Mesenchymal stem cell (in vitro differentiated cells and primary cell): Measurements from ENCODE around the gene TTC33.

Experiments
- DNase-seq: peaks from one replicate; pipeline ENCODE4 v3.0.0-alpha.2; 2013
- H2AFZ ChIP-seq: one replicate; pipeline ENCODE4 v1.6.1; 2013; ENCODE audit warnings: low read depth, mild to moderate bottlenecking, control low read depth, inconsistent platforms, low read length, moderate library complexity
- H2AK5ac ChIP-seq: 2 replicates; pipeline ENCODE4 v1.6.1; 2013; ENCODE audit warnings: low read length, moderate library complexity, mild to moderate bottlenecking, inconsistent platforms; ENCODE audit not compliant: severe bottlenecking
- H2BK120ac ChIP-seq: one replicate; pipeline ENCODE4 v1.6.1; 2013; ENCODE audit warnings: low read depth, mild to moderate bottlenecking, inconsistent platforms, low read length, moderate library complexity
- H2BK12ac ChIP-seq, 2 experiments: one replicate each; pipeline ENCODE4 v1.6.1; 2013; ENCODE audit warnings: inconsistent platforms in 2 of 2, low read length in 2 of 2, mild to moderate bottlenecking in 2 of 2, moderate library complexity in 2 of 2, control low read depth in 1 of 2
- H2BK15ac ChIP-seq: one replicate; pipeline ENCODE4 v1.6.1; 2013; ENCODE audit warnings: mild to moderate bottlenecking, low read depth, inconsistent platforms; ENCODE audit not compliant: poor library complexity, severe bottlenecking
- H2BK5ac ChIP-seq: 2 replicates; pipeline ENCODE4 v1.6.1; 2013; ENCODE audit warnings: low read depth, mild to moderate bottlenecking, low read length, control low read depth, inconsistent platforms; ENCODE audit not compliant: poor library complexity, severe bottlenecking
- H3K14ac ChIP-seq, 2 experiments: one replicate each; pipeline ENCODE4 v1.6.1; 2013; ENCODE audit warnings: inconsistent platforms in 2 of 2, low read length in 2 of 2, control low read depth in 1 of 2, mild to moderate bottlenecking in 1 of 2, moderate library complexity in 1 of 2
- H3K18ac ChIP-seq, 2 experiments: one replicate each; pipeline ENCODE4 v1.6.1; 2013; ENCODE audit warnings: inconsistent platforms in 2 of 2, low read length in 2 of 2, control low read depth in 1 of 2, low read depth in 1 of 2, mild to moderate bottlenecking in 1 of 2
- H3K23ac ChIP-seq, 2 experiments: one replicate each; pipeline ENCODE4 v1.6.1; 2013; ENCODE audit warnings: inconsistent platforms in 2 of 2, low read length in 2 of 2, mild to moderate bottlenecking in 2 of 2, moderate library complexity in 2 of 2, control low read depth in 1 of 2
- H3K27ac ChIP-seq: 2 replicates; pipeline ENCODE4 v1.5.1; 2013; ENCODE audit warnings: mild to moderate bottlenecking, moderate library complexity, low read length, control low read depth, inconsistent platforms; ENCODE audit not compliant: poor library complexity, severe bottlenecking
- H3K27me3 ChIP-seq, 2 experiments: 2 replicates each; pipeline versions ENCODE4 v1.6.1 to v1.7.0; 2013; ENCODE audit warnings: low read length in 2 of 2, mild to moderate bottlenecking in 2 of 2, moderate library complexity in 2 of 2, control low read depth in 1 of 2, inconsistent platforms in 1 of 2; ENCODE audit not compliant: control insufficient read depth in 1 of 2, insufficient read depth in 1 of 2
- H3K36me3 ChIP-seq, 2 experiments: 2 replicates each; pipeline versions ENCODE4 v1.6.1 to v1.7.0; 2013; ENCODE audit warnings: low read length in 2 of 2, control low read depth in 1 of 2, inconsistent platforms in 1 of 2, low read depth in 1 of 2, mild to moderate bottlenecking in 1 of 2; ENCODE audit not compliant: insufficient read depth in 2 of 2, control insufficient read depth in 1 of 2
- H3K4ac ChIP-seq, 2 experiments: one replicate each; pipeline ENCODE4 v1.6.1; 2013; ENCODE audit warnings: inconsistent platforms in 2 of 2, low read length in 2 of 2, mild to moderate bottlenecking in 2 of 2, moderate library complexity in 2 of 2, control low read depth in 1 of 2, low read depth in 1 of 2
- H3K4me1 ChIP-seq: 2 replicates; pipeline ENCODE4 v1.6.1; 2013; ENCODE audit warnings: low read depth, low read length, control low read depth; ENCODE audit not compliant: control insufficient read depth, insufficient read depth
- H3K4me2 ChIP-seq: 2 replicates; pipeline ENCODE4 v1.6.1; 2013; ENCODE audit warnings: low read length, mild to moderate bottlenecking, inconsistent platforms; ENCODE audit not compliant: poor library complexity, severe bottlenecking
- H3K4me3 ChIP-seq, 2 experiments: 2 replicates each; pipeline versions ENCODE4 v1.5.1 to v1.7.0; 2013; ENCODE audit warnings: low read length in 2 of 2, mild to moderate bottlenecking in 2 of 2, control low read depth in 1 of 2, low read depth in 1 of 2; ENCODE audit not compliant: insufficient read depth in 1 of 2
- H3K79me1 ChIP-seq: replicated peaks from 2 replicates; pipeline ENCODE4 v1.6.1; 2013; ENCODE audit warnings: mild to moderate bottlenecking, control low read depth, low read length, inconsistent platforms; ENCODE audit not compliant: poor library complexity, severe bottlenecking
- H3K9ac ChIP-seq: 2 replicates; pipeline ENCODE4 v1.7.0; 2013; ENCODE audit warnings: mild to moderate bottlenecking, low read length, moderate library complexity
- H3K9me3 ChIP-seq: 2 replicates; pipeline ENCODE4 v1.7.0; 2013; ENCODE audit warnings: mild to moderate bottlenecking, low read length; ENCODE audit not compliant: control insufficient read depth
- H4K8ac ChIP-seq: one replicate; pipeline ENCODE4 v1.6.1; 2013; ENCODE audit warnings: inconsistent platforms, mild to moderate bottlenecking, low read length, moderate library complexity
- H4K91ac ChIP-seq: one replicate; pipeline ENCODE4 v1.6.1; 2013; ENCODE audit warnings: mild to moderate bottlenecking, low read length, inconsistent platforms
- WGBS: methylation state at CpG from one replicate; pipeline ENCODE4 v1.1.7; 2013; ENCODE audit warnings: mixed read lengths; 5-methylcytosine and 5-hydroxymethylcytosine counted together

TTC33 gene

GRCh38 chr5:40618926-40619325 is 136.8 kb downstream of the TTC33 start:
- Histone ChIP-seq H2BK12ac (no peak overlapping the region), H3K18ac (no peak overlapping the region), H2BK15ac (no peak overlapping the region), H4K91ac (no peak overlapping the region), H3K4me2 (no peak overlapping the region), H2AFZ (no peak overlapping the region), H3K4me1 (no peaks in the 10 kb centered on the region), H3K14ac (no peak overlapping the region), H4K8ac (no peak overlapping the region), H3K36me3 (no peaks in the 10 kb centered on the region), H2AK5ac (no peak overlapping the region), H2BK5ac (no peak overlapping the region), H3K4ac (no peak overlapping the region), H3K79me1 (no peaks in the 10 kb centered on the region), H3K9ac (no peak overlapping the region), H2BK120ac (no peak overlapping the region), H3K27me3 (no peaks in the 10 kb centered on the region), H3K4me3 (no peak overlapping the region), H3K23ac (no peak overlapping the region), H3K9me3 (no peaks in the 10 kb centered on the region), H3K27ac (no peak overlapping the region)
- no peak for DNase-seq
- WGBS = 90% methylated on average over 2 of the region's 2 CpGs

- Histone ChIP-seq H2AFZ (no peak overlapping the region), H3K9me3 (no peaks in the 10 kb centered on the region), H2BK12ac (no peak overlapping the region), H3K9ac (no peak overlapping the region), H3K27me3 (no peaks in the 10 kb centered on the region), H3K79me1 (no peaks in the 10 kb centered on the region), H3K4me3 (no peak overlapping the region), H2BK5ac (no peak overlapping the region), H4K91ac (no peak overlapping the region), H3K18ac (no peak overlapping the region), H4K8ac (no peak overlapping the region), H3K4me2 (no peak overlapping the region), H3K4ac (no peak overlapping the region), H2AK5ac (no peak overlapping the region), H3K4me1 (no peaks in the 10 kb centered on the region), H3K23ac (no peak overlapping the region), H3K36me3 (no peaks in the 10 kb centered on the region), H2BK15ac (no peak overlapping the region), H3K27ac (no peak overlapping the region), H3K14ac (no peak overlapping the region), H2BK120ac (no peak overlapping the region)
- 100% methylated on average over 1 of the region's 5 CpGs for WGBS
- no peak for DNase-seq
These were observed 139.0 kb downstream of the TTC33 start for GRCh38 chr5:40616781-40617180.

GRCh38 chr5:40615586-40616170 is 140.1 kb downstream of the TTC33 start:
- H3K27ac ChIP-seq = no peak overlapping the region
- no peak overlapping the region for H3K4me3 ChIP-seq
- no peak overlapping the region for H2AK5ac ChIP-seq
- no peak overlapping the region for H3K18ac ChIP-seq
- no peak overlapping the region for H3K23ac ChIP-seq
- no peak overlapping the region for H4K8ac ChIP-seq
- WGBS = 100% methylated on average over 1 of the region's 4 CpGs
- no peak overlapping the region for H3K9ac ChIP-seq
- no peaks in the 10 kb centered on the region for H3K27me3 ChIP-seq
- H3K14ac ChIP-seq = no peak overlapping the region
- no peak overlapping the region for H2AFZ ChIP-seq
- no peak for DNase-seq
- no peaks in the 10 kb centered on the region for H3K9me3 ChIP-seq
- no peak overlapping the region for H2BK5ac ChIP-seq
- H2BK120ac ChIP-seq = no peak overlapping the region
- H3K4me2 ChIP-seq = no peak overlapping the region
- no peaks in the 10 kb centered on the region for H3K36me3 ChIP-seq
- H2BK15ac ChIP-seq = no peak overlapping the region
- no peaks in the 10 kb centered on the region for H3K79me1 ChIP-seq
- H3K4me1 ChIP-seq = no peaks in the 10 kb centered on the region
- no peak overlapping the region for H4K91ac ChIP-seq
- no peak overlapping the region for H3K4ac ChIP-seq
- H2BK12ac ChIP-seq = no peak overlapping the region

- Histone ChIP-seq H3K4ac (no peak overlapping the region), H2BK5ac (no peak overlapping the region), H3K79me1 (no peaks in the 10 kb centered on the region), H3K23ac (no peak overlapping the region), H3K14ac (no peak overlapping the region), H4K8ac (no peak overlapping the region), H2AK5ac (no peak overlapping the region), H3K27ac (no peak overlapping the region), H2AFZ (no peak overlapping the region), H3K36me3 (no peaks in the 10 kb centered on the region), H3K4me3 (no peak overlapping the region), H3K9ac (no peak overlapping the region), H2BK120ac (no peak overlapping the region), H4K91ac (no peak overlapping the region), H3K9me3 (no peaks in the 10 kb centered on the region), H2BK12ac (no peak overlapping the region), H3K4me2 (no peak overlapping the region), H3K27me3 (no peaks in the 10 kb centered on the region), H3K4me1 (no peaks in the 10 kb centered on the region), H3K18ac (no peak overlapping the region), H2BK15ac (no peak overlapping the region)
- no CpG with 5 or more reads among the region's 3 CpGs for WGBS
- no peak for DNase-seq
These were observed 140.7 kb downstream of the TTC33 start for GRCh38 chr5:40614923-40615585.
